ENCODE data around the gene PARD6G. TPM values are rescaled to one million over a fixed set of nuclear protein-coding genes. Genes with fewer than 3 reads are reported as not detected.

The PARD6G gene
- total and polyA plus RNA-seq, 2 of the 13 experiments (the other 11 are each of a cell fraction or from before 2014, with no cell fraction given): 3.6 to 7.4 TPM

DNA sequence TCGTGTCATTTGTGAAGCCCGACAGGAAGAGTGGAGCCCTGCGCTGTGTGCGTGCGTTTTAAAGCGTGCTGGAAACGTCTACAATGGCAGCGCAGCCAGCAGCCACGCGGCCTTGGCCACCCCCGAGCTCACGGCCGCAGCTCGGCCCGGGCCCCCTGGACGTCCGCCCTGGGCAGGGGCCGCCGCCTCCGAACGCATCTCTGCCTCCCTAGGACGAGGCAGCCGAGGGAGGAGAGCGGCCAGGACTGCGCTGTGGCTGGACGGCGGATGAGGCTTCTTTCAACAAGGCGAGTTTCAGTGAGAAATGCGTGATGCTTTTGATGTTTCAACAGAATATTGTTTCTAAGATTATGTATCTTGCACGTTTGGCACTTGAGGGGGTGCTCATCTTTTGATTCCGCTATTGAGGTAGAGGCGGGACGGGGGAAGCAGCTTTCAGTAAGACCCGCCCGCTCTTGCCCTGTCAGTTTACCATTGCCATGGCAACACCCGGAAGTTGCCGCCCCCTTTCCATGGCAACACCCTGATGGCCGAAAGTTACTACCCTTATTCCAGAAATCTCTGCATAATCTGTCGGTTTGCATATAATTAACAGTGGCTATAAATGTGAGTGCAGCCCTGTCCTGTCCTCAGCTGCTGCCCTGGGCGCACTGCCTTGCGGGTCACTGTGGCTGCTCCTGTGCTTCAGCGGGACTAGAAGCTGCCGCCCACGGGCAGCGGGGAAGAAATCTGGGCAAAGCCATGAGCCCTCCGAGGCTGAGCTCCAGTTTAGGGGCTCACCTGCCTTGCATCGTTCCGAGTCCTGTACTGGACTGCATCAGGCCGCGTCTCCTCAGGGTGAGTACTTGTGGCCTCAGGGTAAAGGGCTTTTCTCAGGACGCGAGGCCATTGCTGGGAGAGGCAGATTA, 99.6 kb downstream of the PARD6G start (continued):
- TF ChIP-seq, protein P1, sequence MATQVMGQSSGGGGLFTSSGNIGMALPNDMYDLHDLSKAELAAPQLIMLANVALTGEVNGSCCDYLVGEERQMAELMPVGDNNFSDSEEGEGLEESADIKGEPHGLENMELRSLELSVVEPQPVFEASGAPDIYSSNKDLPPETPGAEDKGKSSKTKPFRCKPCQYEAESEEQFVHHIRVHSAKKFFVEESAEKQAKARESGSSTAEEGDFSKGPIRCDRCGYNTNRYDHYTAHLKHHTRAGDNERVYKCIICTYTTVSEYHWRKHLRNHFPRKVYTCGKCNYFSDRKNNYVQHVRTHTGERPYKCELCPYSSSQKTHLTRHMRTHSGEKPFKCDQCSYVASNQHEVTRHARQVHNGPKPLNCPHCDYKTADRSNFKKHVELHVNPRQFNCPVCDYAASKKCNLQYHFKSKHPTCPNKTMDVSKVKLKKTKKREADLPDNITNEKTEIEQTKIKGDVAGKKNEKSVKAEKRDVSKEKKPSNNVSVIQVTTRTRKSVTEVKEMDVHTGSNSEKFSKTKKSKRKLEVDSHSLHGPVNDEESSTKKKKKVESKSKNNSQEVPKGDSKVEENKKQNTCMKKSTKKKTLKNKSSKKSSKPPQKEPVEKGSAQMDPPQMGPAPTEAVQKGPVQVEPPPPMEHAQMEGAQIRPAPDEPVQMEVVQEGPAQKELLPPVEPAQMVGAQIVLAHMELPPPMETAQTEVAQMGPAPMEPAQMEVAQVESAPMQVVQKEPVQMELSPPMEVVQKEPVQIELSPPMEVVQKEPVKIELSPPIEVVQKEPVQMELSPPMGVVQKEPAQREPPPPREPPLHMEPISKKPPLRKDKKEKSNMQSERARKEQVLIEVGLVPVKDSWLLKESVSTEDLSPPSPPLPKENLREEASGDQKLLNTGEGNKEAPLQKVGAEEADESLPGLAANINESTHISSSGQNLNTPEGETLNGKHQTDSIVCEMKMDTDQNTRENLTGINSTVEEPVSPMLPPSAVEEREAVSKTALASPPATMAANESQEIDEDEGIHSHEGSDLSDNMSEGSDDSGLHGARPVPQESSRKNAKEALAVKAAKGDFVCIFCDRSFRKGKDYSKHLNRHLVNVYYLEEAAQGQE (IDR thresholded peaks at IDR 0.05; ENCODE audit: borderline replicate concordance in 1 of 2, low read depth in 1 of 2, low read length in 2 of 2): no peak
- TF ChIP-seq ZNF34 (CRISPR knock-in tag; IDR thresholded peaks at IDR 0.05; ENCODE audit: borderline replicate concordance) (no peak), FOXM1 (CRISPR knock-in tag; IDR thresholded peaks at IDR 0.05) (no peak), ZFY (CRISPR knock-in tag; IDR thresholded peaks at IDR 0.05) (no peak), ZSCAN22 (CRISPR knock-in tag; IDR thresholded peaks at IDR 0.05) (no peak), ZNF543 (CRISPR knock-in tag; IDR thresholded peaks at IDR 0.05) (0 out of 2 replicates have a peak, but pooled peaks have one; percentile 42), NONO (IDR thresholded peaks at IDR 0.05) (no peak), NONO (CRISPR knock-in tag; conservative IDR thresholded peaks at IDR 0.05) (0 out of 2 replicates have a peak, but pooled peaks have one; percentile 14), ZFX (CRISPR knock-in tag; IDR thresholded peaks at IDR 0.05; ENCODE audit: low read depth) (0 out of 2 replicates have a peak, but pooled peaks have one; percentile 29), RXRB (CRISPR knock-in tag; IDR thresholded peaks at IDR 0.05; ENCODE audit: borderline replicate concordance) (no peak), DR1 (CRISPR knock-in tag; IDR thresholded peaks at IDR 0.05) (no peak), ZNF256 (CRISPR knock-in tag; conservative IDR thresholded peaks at IDR 0.05) (no peak), KLF16 (CRISPR knock-in tag; IDR thresholded peaks at IDR 0.05) (0 out of 4 replicates have a peak, but pooled peaks of 1 of the 2 experiments have one; percentile 30), SNAI1 (CRISPR knock-in tag; IDR thresholded peaks at IDR 0.05; ENCODE audit: borderline replicate concordance) (no peak), TOPORS (CRISPR knock-in tag; IDR thresholded peaks at IDR 0.05) (no peak), TBX2 (CRISPR knock-in tag; IDR thresholded peaks at IDR 0.05; ENCODE audit: borderline replicate concordance) (0 out of 2 replicates have a peak, but pooled peaks have one; percentile 16), AGO2 (optimal IDR thresholded peaks at IDR 0.05; ENCODE audit: low read depth, low read length) (peak; percentile 89), SRSF4 (IDR thresholded peaks at IDR 0.05; ENCODE audit: low read depth, low read length, poor library complexity, severe bottlenecking) (no peak), SMAD9 (CRISPR knock-in tag; IDR thresholded peaks at IDR 0.05) (no peak), ARHGAP35 (CRISPR knock-in tag; IDR thresholded peaks at IDR 0.05; ENCODE audit: borderline replicate concordance) (no peak), XRCC5 (optimal IDR thresholded peaks at IDR 0.05; ENCODE audit: low read length) (no peak), TEAD2 (CRISPR knock-in tag; IDR thresholded peaks at IDR 0.05) (no peak)
- TF ChIP-seq, protein P2, sequence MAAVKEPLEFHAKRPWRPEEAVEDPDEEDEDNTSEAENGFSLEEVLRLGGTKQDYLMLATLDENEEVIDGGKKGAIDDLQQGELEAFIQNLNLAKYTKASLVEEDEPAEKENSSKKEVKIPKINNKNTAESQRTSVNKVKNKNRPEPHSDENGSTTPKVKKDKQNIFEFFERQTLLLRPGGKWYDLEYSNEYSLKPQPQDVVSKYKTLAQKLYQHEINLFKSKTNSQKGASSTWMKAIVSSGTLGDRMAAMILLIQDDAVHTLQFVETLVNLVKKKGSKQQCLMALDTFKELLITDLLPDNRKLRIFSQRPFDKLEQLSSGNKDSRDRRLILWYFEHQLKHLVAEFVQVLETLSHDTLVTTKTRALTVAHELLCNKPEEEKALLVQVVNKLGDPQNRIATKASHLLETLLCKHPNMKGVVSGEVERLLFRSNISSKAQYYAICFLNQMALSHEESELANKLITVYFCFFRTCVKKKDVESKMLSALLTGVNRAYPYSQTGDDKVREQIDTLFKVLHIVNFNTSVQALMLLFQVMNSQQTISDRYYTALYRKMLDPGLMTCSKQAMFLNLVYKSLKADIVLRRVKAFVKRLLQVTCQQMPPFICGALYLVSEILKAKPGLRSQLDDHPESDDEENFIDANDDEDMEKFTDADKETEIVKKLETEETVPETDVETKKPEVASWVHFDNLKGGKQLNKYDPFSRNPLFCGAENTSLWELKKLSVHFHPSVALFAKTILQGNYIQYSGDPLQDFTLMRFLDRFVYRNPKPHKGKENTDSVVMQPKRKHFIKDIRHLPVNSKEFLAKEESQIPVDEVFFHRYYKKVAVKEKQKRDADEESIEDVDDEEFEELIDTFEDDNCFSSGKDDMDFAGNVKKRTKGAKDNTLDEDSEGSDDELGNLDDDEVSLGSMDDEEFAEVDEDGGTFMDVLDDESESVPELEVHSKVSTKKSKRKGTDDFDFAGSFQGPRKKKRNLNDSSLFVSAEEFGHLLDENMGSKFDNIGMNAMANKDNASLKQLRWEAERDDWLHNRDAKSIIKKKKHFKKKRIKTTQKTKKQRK (IDR thresholded peaks at IDR 0.05; ENCODE audit: low read length): no peak

Measured in HepG2 (cell line).